Activated CD4-positive, alpha-beta T cell treated with anti-CD3 and anti-CD28 coated beads, Interleukin-2, amount 10 ng/mL, durations not matched to agents 7 days and 5 days (primary cell): ENCODE data around the gene RNF152. TPM values are rescaled to one million over a fixed set of nuclear protein-coding genes. Genes with fewer than 3 reads are reported as not detected.
"Not testable (repeated sequence)": the region's sequence is repeated elsewhere in the genome, so short reads cannot be mapped to it uniquely, and the experiment has no call there.

Experiments used
- CTCF ChIA-PET: fragments of 350-600 bp; sonication (Branson Sonifier 250); formaldehyde crosslinking; loops from one replicate; lab custom pipeline; 2021; ENCODE audit warnings: antibody characterized with exemption; lab: Charles Lee
- POLR2A ChIA-PET: fragments of 350-600 bp; sonication (Branson Sonifier 250); formaldehyde crosslinking; loops from one replicate; lab custom pipeline; 2021; ENCODE audit warnings: antibody characterized with exemption; lab: Charles Lee
- DNase-seq: peaks from one replicate; pipeline ENCODE4 v3.0.0-alpha.2; 2020
- H3K27ac Mint-ChIP-seq: one replicate; pipeline ENCODE4 v1.8.0; 2021; ENCODE audit warnings: mild to moderate bottlenecking, moderate library complexity, mixed read lengths
- H3K27me3 Mint-ChIP-seq: one replicate; pipeline ENCODE4 v1.8.0; 2021; ENCODE audit warnings: mixed read lengths
- H3K36me3 Mint-ChIP-seq: one replicate; pipeline ENCODE4 v1.8.0; 2021; ENCODE audit warnings: low read depth, mixed read lengths
- H3K4me1 Mint-ChIP-seq: one replicate; pipeline ENCODE4 v1.8.0; 2021; ENCODE audit warnings: mixed read lengths
- H3K4me3 Mint-ChIP-seq: one replicate; pipeline ENCODE4 v1.8.0; 2021; ENCODE audit warnings: mild to moderate bottlenecking, moderate library complexity, mixed read lengths
- H3K9me3 Mint-ChIP-seq: one replicate; pipeline ENCODE4 v1.8.0; 2021; ENCODE audit warnings: mixed read lengths
- total RNA-seq, 2 experiments: library from RNA; stranded (reverse); gene quantifications; one replicate each; pipeline ENCODE4 v1.2.3, GENCODE V29; 2021

Gene RNF152
- total RNA-seq, 2 experiments from 2014 or later, result 0.17 to 0.50 TPM

DNA sequence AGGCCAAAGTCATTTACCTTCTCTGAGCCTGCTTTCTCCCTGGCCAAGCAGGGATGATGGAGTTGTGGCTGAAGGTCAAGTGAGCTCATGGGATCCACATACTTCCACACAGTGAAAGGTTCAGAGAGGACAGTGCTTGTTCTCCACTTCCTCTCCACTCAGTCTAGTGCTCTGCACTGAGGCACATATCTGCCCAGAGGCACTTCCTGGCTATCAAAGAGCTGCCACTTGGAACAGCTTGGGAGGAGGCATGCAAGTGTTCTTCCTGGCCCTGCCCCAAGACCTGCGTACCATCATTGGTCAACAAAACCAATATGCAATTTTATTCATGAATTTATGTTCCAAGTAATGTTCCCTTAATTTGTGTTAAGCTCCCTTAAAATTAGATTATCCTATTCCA, 71.9 kb downstream of the RNF152 start:
- no peak overlapping the region for H3K4me3 Mint-ChIP-seq
- H3K4me1 Mint-ChIP-seq, result no peaks in the 10 kb centered on the region
- H3K36me3 Mint-ChIP-seq, result no peaks in the 10 kb centered on the region
- H3K27ac Mint-ChIP-seq, result no peak overlapping the region
- ChIA-PET CTCF (interaction anchor here (0.5 kb wide), 1 partner anchor 55 kb away, joined by 3 read pairs; no protein-coding TSS in a partner anchor), POLR2A (no interaction called here)
- DNase-seq, result no peak
- H3K9me3 Mint-ChIP-seq, result no peaks in the 10 kb centered on the region
- H3K27me3 Mint-ChIP-seq, result no peaks in the 10 kb centered on the region

GRCh38 chr18:61817086-61817485, 75.7 kb downstream of the RNF152 start:
- no peak overlapping the region for H3K4me3 Mint-ChIP-seq
- no peaks in the 10 kb centered on the region for H3K4me1 Mint-ChIP-seq
- no peak for DNase-seq
- no peaks in the 10 kb centered on the region for H3K36me3 Mint-ChIP-seq
- peaks cover 3% of the 10 kb centered on the region for H3K27me3 Mint-ChIP-seq
- CTCF ChIA-PET, result no interaction called here
- POLR2A ChIA-PET, result no interaction called here
- H3K9me3 Mint-ChIP-seq, result no peaks in the 10 kb centered on the region
- H3K27ac Mint-ChIP-seq, result no peak overlapping the region

- Mint-ChIP-seq H3K4me3 (no peak overlapping the region), H3K36me3 (no peaks in the 10 kb centered on the region), H3K27me3 (peaks cover 3% of the 10 kb centered on the region), H3K27ac (no peak overlapping the region), H3K4me1 (no peaks in the 10 kb centered on the region), H3K9me3 (no peaks in the 10 kb centered on the region)
- ChIA-PET CTCF (interaction anchor here (0.6 kb wide), 1 partner anchor 79 kb away, joined by 3 read pairs; no protein-coding TSS in a partner anchor), POLR2A (no interaction called here)
- DNase-seq, result no peak
Measured at GRCh38 chr18:61815885-61816470, 76.8 kb downstream of the RNF152 start.

GRCh38 chr18:61808286-61808685, 84.5 kb downstream of the RNF152 start:
- ChIA-PET CTCF (interaction anchor here (0.6 kb wide), 1 partner anchor 1728 kb away, joined by 3 read pairs; no protein-coding TSS in a partner anchor), POLR2A (no interaction called here)
- H3K36me3 Mint-ChIP-seq, result no peaks in the 10 kb centered on the region
- peaks cover 1% of the 10 kb centered on the region for H3K27me3 Mint-ChIP-seq
- no peaks in the 10 kb centered on the region for H3K4me1 Mint-ChIP-seq
- H3K9me3 Mint-ChIP-seq, result no peaks in the 10 kb centered on the region
- DNase-seq, result no peak
- no peak overlapping the region for H3K4me3 Mint-ChIP-seq
- H3K27ac Mint-ChIP-seq, result no peak overlapping the region

GRCh38 chr18:61803393-61803792, 89.4 kb downstream of the RNF152 start:
- H3K27ac Mint-ChIP-seq, result no peak overlapping the region
- H3K4me3 Mint-ChIP-seq, result no peak overlapping the region
- no peaks in the 10 kb centered on the region for H3K9me3 Mint-ChIP-seq
- no peaks in the 10 kb centered on the region for H3K27me3 Mint-ChIP-seq
- POLR2A ChIA-PET, result no interaction called here
- CTCF ChIA-PET, result no interaction called here
- no peaks in the 10 kb centered on the region for H3K36me3 Mint-ChIP-seq
- H3K4me1 Mint-ChIP-seq, result no peaks in the 10 kb centered on the region
- DNase-seq, result no peak

- H3K27me3 Mint-ChIP-seq, result no peaks in the 10 kb centered on the region
- CTCF ChIA-PET, result no interaction called here
- no peaks in the 10 kb centered on the region for H3K9me3 Mint-ChIP-seq
- H3K4me1 Mint-ChIP-seq, result no peaks in the 10 kb centered on the region
- DNase-seq, result no peak
- H3K36me3 Mint-ChIP-seq, result no peaks in the 10 kb centered on the region
- no peak overlapping the region for H3K27ac Mint-ChIP-seq
- POLR2A ChIA-PET, result no interaction called here
- H3K4me3 Mint-ChIP-seq, result no peak overlapping the region
Measured at GRCh38 chr18:61797696-61798590, 94.9 kb downstream of the RNF152 start.

GRCh38 chr18:61791031-61791430, 101.8 kb downstream of the RNF152 start:
- Mint-ChIP-seq H3K4me1 (no peaks in the 10 kb centered on the region), H3K9me3 (peaks cover 6% of the 10 kb centered on the region), H3K4me3 (no peak overlapping the region), H3K27ac (no peak overlapping the region), H3K36me3 (no peaks in the 10 kb centered on the region), H3K27me3 (peaks cover 13% of the 10 kb centered on the region)
- DNase-seq, result no peak
- ChIA-PET POLR2A (no interaction called here), CTCF (no interaction called here)

GRCh38 chr18:61787011-61787670, 105.7 kb downstream of the RNF152 start:
- H3K27ac Mint-ChIP-seq, POLR2A ChIA-PET, H3K4me3 Mint-ChIP-seq, DNase-seq, H3K9me3 Mint-ChIP-seq, H3K4me1 Mint-ChIP-seq, CTCF ChIA-PET, H3K36me3 Mint-ChIP-seq: not testable (repeated sequence)
- peaks cover 12% of the 10 kb centered on the region for H3K27me3 Mint-ChIP-seq

DNA sequence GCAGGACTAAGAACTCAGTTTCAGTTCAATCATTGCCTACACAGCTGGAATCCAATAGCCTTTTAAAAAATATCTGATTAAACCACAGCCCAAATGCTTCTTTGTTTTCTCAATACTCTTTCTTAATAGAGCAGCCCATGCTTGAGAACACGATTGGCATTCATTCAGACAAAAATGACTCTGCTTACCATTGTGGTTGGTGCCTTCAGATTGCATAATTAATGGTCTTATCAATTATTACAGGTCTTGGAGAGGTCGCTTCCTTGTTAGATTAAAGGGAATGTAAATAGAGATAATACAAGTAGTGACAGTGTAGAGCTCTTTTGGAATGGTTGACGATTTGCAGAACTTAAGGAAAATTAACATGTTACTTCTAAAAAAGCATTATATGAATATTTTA, 107.2 kb downstream of the RNF152 start:
- ChIA-PET POLR2A (no interaction called here), CTCF (no interaction called here)
- Mint-ChIP-seq H3K36me3 (no peaks in the 10 kb centered on the region), H3K9me3 (peaks cover 6% of the 10 kb centered on the region), H3K4me1 (no peaks in the 10 kb centered on the region), H3K27ac (no peak overlapping the region), H3K27me3 (peaks cover 9% of the 10 kb centered on the region), H3K4me3 (no peak overlapping the region)
- no peak for DNase-seq

GRCh38 chr18:61784834-61785233, 108.0 kb downstream of the RNF152 start:
- Mint-ChIP-seq H3K27me3 (peaks cover 7% of the 10 kb centered on the region), H3K9me3 (peaks cover 6% of the 10 kb centered on the region), H3K4me3 (no peak overlapping the region), H3K4me1 (no peaks in the 10 kb centered on the region), H3K36me3 (no peaks in the 10 kb centered on the region), H3K27ac (no peak overlapping the region)
- DNase-seq, result no peak
- CTCF ChIA-PET, result no interaction called here
- POLR2A ChIA-PET, result no interaction called here

- Mint-ChIP-seq H3K36me3 (no peaks in the 10 kb centered on the region), H3K27ac (no peak overlapping the region), H3K27me3 (peaks cover 4% of the 10 kb centered on the region), H3K9me3 (peaks cover 5% of the 10 kb centered on the region), H3K4me3 (no peak overlapping the region), H3K4me1 (no peaks in the 10 kb centered on the region)
- no peak for DNase-seq
- ChIA-PET POLR2A (no interaction called here), CTCF (no interaction called here)
Measured at GRCh38 chr18:61782545-61782944, 110.3 kb downstream of the RNF152 start.

DNA sequence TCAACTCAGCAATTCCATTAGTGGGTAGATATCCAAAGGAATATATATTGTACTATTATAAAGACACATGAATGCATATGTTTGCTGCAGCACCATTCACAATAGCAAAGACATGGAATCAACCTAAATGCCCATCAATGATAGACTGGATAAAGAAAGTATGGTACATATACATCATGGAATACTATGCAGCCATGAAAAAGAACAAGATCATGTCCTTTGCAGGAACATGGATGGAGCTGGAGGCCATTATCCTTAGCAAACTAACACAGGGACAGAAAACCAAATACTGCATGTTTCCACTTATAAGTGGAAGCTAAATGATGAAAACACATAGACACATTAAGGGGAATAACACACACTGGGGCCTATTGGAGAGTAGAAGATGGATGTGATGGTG, 116.6 kb downstream of the RNF152 start:
- H3K36me3 Mint-ChIP-seq, H3K4me3 Mint-ChIP-seq, H3K27ac Mint-ChIP-seq, H3K27me3 Mint-ChIP-seq, CTCF ChIA-PET, H3K4me1 Mint-ChIP-seq, POLR2A ChIA-PET, H3K9me3 Mint-ChIP-seq, DNase-seq: not testable (repeated sequence)

DNA sequence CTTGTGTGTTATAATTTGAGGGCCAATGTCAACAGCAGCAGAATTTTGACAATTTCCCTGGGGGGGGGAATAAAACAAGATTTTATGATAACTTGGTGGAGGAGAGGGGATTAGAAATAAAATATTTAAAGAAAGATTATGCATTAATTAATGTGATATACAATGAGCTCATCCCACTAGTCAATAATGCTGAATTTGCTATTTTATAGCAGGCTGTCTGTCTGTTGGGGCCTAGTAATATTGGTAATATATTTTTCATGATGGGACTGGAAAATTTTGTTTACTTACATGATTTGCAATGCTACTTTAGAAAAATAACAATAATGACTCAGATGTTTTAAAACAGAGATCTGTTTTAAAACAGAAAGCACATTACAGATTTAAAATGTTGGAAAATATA, 118.0 kb downstream of the RNF152 start:
- peaks cover 9% of the 10 kb centered on the region for H3K9me3 Mint-ChIP-seq
- DNase-seq, result no peak
- H3K36me3 Mint-ChIP-seq, result no peaks in the 10 kb centered on the region
- H3K27me3 Mint-ChIP-seq, result no peaks in the 10 kb centered on the region
- H3K27ac Mint-ChIP-seq, result no peak overlapping the region
- no peak overlapping the region for H3K4me3 Mint-ChIP-seq
- no peaks in the 10 kb centered on the region for H3K4me1 Mint-ChIP-seq
- CTCF ChIA-PET, result interaction anchor here (0.9 to 1.6 kb wide), 2 partner anchors 9 to 23 kb away, joined by 3 to 4 read pairs; no protein-coding TSS in a partner anchor
- POLR2A ChIA-PET, result no interaction called here
